Mesendoderm (in vitro differentiated cells): ENCODE measurements around the gene TJP3.
A peak's percentile ranks its signal among the peaks of the same experiment; 100 is the strongest.

Source experiments
- DNase-seq: peaks from one replicate; pipeline ENCODE4 v3.0.0; 2013
- H2AK5ac ChIP-seq: 2 replicates; pipeline ENCODE4 v1.6.1; 2013; ENCODE audit warnings: low read length, inconsistent platforms
- H2BK120ac ChIP-seq: 2 replicates; pipeline ENCODE4 v1.6.1; 2013; ENCODE audit warnings: low read depth, mild to moderate bottlenecking, low read length, moderate library complexity, mixed read lengths
- H2BK15ac ChIP-seq: replicated peaks from 2 replicates; pipeline ENCODE4 v1.6.1; 2013; ENCODE audit warnings: low read depth, mild to moderate bottlenecking, moderate library complexity
- H2BK5ac ChIP-seq: 2 replicates; pipeline ENCODE4 v1.6.1; 2013; ENCODE audit warnings: low read length, inconsistent platforms
- H3K18ac ChIP-seq: 2 replicates; pipeline ENCODE4 v1.6.1; 2013; ENCODE audit warnings: mild to moderate bottlenecking, low read length, mixed read lengths
- H3K23ac ChIP-seq: one replicate; pipeline ENCODE4 v1.6.1; 2013; ENCODE audit warnings: low read length
- H3K27ac ChIP-seq: 2 replicates; pipeline ENCODE4 v1.5.1; 2013; ENCODE audit warnings: low read depth, mild to moderate bottlenecking, inconsistent platforms, low read length, moderate library complexity
- H3K27me3 ChIP-seq: 2 replicates; pipeline ENCODE4 v1.6.1; 2013; ENCODE audit warnings: low read length, control low read depth, mild to moderate bottlenecking, inconsistent platforms; ENCODE audit not compliant: insufficient read depth, poor library complexity
- H3K36me3 ChIP-seq: 2 replicates; pipeline ENCODE4 v1.6.1; 2013; ENCODE audit warnings: low read length, inconsistent platforms; ENCODE audit not compliant: control insufficient read depth, insufficient read depth
- H3K4ac ChIP-seq: one replicate; pipeline ENCODE4 v1.6.1; 2013; ENCODE audit warnings: low read depth, mild to moderate bottlenecking, low read length, moderate library complexity
- H3K4me1 ChIP-seq: 2 replicates; pipeline ENCODE4 v1.6.1; 2013; ENCODE audit warnings: low read depth, low read length, inconsistent platforms; ENCODE audit not compliant: control insufficient read depth
- H3K4me2 ChIP-seq: 2 replicates; pipeline ENCODE4 v1.6.1; 2013; ENCODE audit warnings: low read length
- H3K4me3 ChIP-seq: 2 replicates; pipeline ENCODE4 v1.5.1; 2013; ENCODE audit warnings: mild to moderate bottlenecking, low read length
- H3K56ac ChIP-seq: one replicate; pipeline ENCODE4 v1.6.1; 2013; ENCODE audit warnings: low read length
- H3K79me1 ChIP-seq: 2 replicates; pipeline ENCODE4 v1.6.1; 2013; ENCODE audit warnings: low read length, inconsistent platforms
- H3K79me2 ChIP-seq: 2 replicates; pipeline ENCODE4 v1.6.1; 2013; ENCODE audit warnings: mild to moderate bottlenecking, low read length; ENCODE audit not compliant: control insufficient read depth, insufficient read depth
- H3K9ac ChIP-seq: 2 replicates; pipeline ENCODE4 v1.6.1; 2013; ENCODE audit warnings: low read length, inconsistent platforms
- H4K5ac ChIP-seq: one replicate; pipeline ENCODE4 v1.6.1; 2013; ENCODE audit warnings: low read length
- H4K8ac ChIP-seq: one replicate; pipeline ENCODE4 v1.6.1; 2013; ENCODE audit warnings: low read depth, mild to moderate bottlenecking, control low read depth, low read length, moderate library complexity
- whole genome bisulfite sequencing: extraction: QIAGEN DNeasy Blood & Tissue Kit; methylation state at CpG from one replicate; pipeline ENCODE4 v1.1.7; 2013; ENCODE audit warnings: low lambda C conversion rate, missing lambda C conversion rate; ENCODE audit not compliant: insufficient coverage; ENCODE audit errors: extremely low coverage; 5-methylcytosine and 5-hydroxymethylcytosine counted together

TJP3 gene

DNA sequence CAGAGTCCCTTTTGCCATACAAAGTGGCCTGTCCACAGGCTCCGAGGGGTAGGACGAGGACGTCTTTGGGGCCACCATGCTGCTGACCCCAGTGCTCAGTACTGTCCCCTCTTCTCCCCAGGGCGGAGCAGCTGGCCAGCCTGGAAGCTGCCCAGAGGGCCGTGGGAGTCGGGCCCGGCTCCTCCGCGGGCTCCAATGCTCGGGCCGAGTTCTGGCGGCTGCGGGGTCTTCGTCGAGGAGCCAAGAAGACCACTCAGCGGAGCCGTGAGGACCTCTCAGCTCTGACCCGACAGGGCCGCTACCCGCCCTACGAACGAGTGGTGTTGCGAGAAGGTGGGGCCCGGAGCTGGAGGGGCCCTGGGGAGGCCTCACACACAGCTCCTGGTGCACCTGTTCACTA lies 32.2 kb downstream of the TJP3 start:
- no CpG with 5 or more reads among the region's 24 CpGs for WGBS
- Histone ChIP-seq H3K4ac (no peak overlapping the region), H2BK5ac (no peak overlapping the region)

DNA sequence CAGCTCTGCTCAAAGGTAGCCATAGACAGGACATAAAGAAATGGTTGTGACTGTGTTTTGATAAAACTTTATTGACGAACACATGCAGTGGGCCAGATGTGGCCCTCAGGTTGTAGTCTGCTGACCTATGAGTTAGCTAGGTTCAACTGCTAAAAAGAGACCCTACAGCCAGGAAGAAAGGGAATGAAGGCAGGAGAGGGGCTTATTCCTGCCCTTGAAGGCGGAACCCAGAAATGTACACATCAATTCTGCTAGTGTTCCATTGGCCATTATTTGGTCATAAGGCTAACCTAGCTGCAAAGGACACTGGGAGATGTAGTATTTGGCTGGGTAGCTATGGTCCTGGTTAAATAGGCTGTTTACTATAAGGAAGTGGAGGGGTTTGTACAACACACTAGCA lies 35.3 kb downstream of the TJP3 start:
- no peaks in the 10 kb centered on the region for H3K4me1 ChIP-seq
- H2BK5ac ChIP-seq, result no peak overlapping the region
- H3K23ac ChIP-seq, result no peak overlapping the region
- peak; percentile 25 for DNase-seq
- H3K18ac ChIP-seq, result no peak overlapping the region
- no CpG with 5 or more reads among the region's 2 CpGs for WGBS
- no peak overlapping the region for H3K4ac ChIP-seq
- H3K56ac ChIP-seq, result no peak overlapping the region
- no peak overlapping the region for H3K4me2 ChIP-seq
- H3K79me1 ChIP-seq, result no peaks in the 10 kb centered on the region
- no peak overlapping the region for H3K27ac ChIP-seq
- H3K4me3 ChIP-seq, result no peak overlapping the region
- H4K8ac ChIP-seq, result no peak overlapping the region
- no peaks in the 10 kb centered on the region for H3K79me2 ChIP-seq
- H3K27me3 ChIP-seq, result no peaks in the 10 kb centered on the region
- H2AK5ac ChIP-seq, result no peak overlapping the region
- no peak overlapping the region for H2BK120ac ChIP-seq
- H3K9ac ChIP-seq, result no peak overlapping the region
- H4K5ac ChIP-seq, result no peak overlapping the region
- H2BK15ac ChIP-seq, result no peak overlapping the region
- H3K36me3 ChIP-seq, result no peaks in the 10 kb centered on the region

More for the DNA sequence above, 32.2 kb downstream of the TJP3 start:
- Histone ChIP-seq H3K4me1 (no peaks in the 10 kb centered on the region), H3K4me3 (no peak overlapping the region), H3K9ac (no peak overlapping the region), H3K27ac (no peak overlapping the region), H3K79me1 (no peaks in the 10 kb centered on the region), H3K56ac (no peak overlapping the region), H3K79me2 (no peaks in the 10 kb centered on the region), H2BK15ac (no peak overlapping the region), H3K4me2 (no peak overlapping the region), H3K18ac (no peak overlapping the region), H3K23ac (no peak overlapping the region), H4K8ac (no peak overlapping the region), H2AK5ac (no peak overlapping the region), H4K5ac (no peak overlapping the region), H3K36me3 (no peaks in the 10 kb centered on the region), H3K27me3 (no peaks in the 10 kb centered on the region), H2BK120ac (no peak overlapping the region)
- no peak for DNase-seq

DNA sequence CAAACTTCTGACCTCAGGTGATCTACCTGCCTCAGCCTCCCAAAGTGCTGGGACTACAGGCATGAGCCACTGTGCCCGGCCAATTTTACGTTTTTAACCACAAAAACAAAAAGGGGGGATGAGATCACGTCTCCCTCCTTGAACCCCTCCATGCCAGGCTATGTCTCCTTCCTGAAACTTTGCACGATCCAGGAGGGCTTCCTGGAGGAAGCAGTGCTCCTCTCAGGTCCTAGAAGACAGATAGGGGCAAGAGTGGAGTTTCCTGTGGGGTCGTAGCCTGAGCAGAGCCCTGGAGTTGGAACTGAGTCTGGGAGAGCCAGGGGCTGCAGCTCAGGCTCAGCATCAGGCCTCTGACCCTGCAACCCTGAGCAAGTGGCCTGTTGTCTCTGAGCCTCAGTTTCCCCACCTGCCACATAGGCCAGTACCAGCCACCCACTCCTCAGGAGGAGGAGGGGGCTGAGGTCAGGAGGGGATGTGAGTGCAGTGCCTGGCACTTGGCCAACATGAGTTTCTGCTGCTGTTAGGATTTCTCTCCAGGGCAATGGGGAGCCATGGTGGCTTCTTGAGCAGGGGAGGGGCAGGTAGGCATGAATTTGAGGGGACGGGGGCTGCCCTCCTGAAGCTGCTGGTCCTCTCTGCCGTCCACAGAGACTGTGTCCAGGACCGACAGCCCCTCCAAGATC lies 37.3 kb downstream of the TJP3 start:
- Histone ChIP-seq H2BK120ac (no peak overlapping the region), H3K79me1 (no peaks in the 10 kb centered on the region), H4K8ac (no peak overlapping the region), H3K27ac (no peak overlapping the region), H4K5ac (no peak overlapping the region), H3K18ac (no peak overlapping the region), H3K4ac (no peak overlapping the region), H3K56ac (no peak overlapping the region), H3K4me2 (no peak overlapping the region), H2AK5ac (no peak overlapping the region), H2BK15ac (no peak overlapping the region), H2BK5ac (no peak overlapping the region), H3K4me1 (no peaks in the 10 kb centered on the region), H3K23ac (no peak overlapping the region), H3K79me2 (no peaks in the 10 kb centered on the region), H3K9ac (no peak overlapping the region), H3K27me3 (no peaks in the 10 kb centered on the region), H3K36me3 (no peaks in the 10 kb centered on the region), H3K4me3 (no peak overlapping the region)
- no CpG with 5 or more reads among the region's 8 CpGs for WGBS
- no peak for DNase-seq

DNA sequence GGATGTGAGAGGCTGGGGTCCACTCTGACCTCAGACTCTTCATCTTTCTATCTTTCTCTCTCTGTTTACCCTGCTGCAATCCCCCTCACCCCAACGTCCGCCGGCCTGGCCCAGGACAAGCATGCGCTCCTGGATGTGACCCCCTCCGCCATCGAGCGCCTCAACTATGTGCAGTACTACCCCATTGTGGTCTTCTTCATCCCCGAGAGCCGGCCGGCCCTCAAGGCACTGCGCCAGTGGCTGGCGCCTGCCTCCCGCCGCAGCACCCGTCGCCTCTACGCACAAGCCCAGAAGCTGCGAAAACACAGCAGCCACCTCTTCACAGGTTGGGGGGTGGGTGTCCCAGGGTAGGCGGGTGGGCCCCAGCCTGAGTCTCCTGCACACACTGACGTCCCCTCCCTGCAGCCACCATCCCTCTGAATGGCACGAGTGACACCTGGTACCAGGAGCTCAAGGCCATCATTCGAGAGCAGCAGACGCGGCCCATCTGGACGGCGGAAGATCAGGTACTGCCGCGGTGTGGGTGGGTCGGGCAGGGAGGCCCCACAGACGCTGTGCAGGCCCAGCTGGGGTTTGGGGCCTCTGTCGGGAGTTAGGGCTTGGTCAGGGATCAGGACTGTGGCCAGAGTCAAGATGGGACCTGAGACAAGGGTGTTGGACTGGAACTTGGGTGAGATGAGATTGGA lies 38.3 kb downstream of the TJP3 start:
- no peak overlapping the region for H2AK5ac ChIP-seq
- no peak overlapping the region for H3K4me3 ChIP-seq
- H4K8ac ChIP-seq, result no peak overlapping the region
- no peaks in the 10 kb centered on the region for H3K36me3 ChIP-seq
- no peak overlapping the region for H2BK15ac ChIP-seq
- H3K79me1 ChIP-seq, result no peaks in the 10 kb centered on the region
- H3K23ac ChIP-seq, result no peak overlapping the region
- no peaks in the 10 kb centered on the region for H3K4me1 ChIP-seq
- H3K27me3 ChIP-seq, result no peaks in the 10 kb centered on the region
- H2BK5ac ChIP-seq, result no peak overlapping the region
- no peak overlapping the region for H3K4ac ChIP-seq
- H3K56ac ChIP-seq, result no peak overlapping the region
- H4K5ac ChIP-seq, result no peak overlapping the region
- no peak overlapping the region for H3K27ac ChIP-seq
- no CpG with 5 or more reads among the region's 31 CpGs for WGBS
- no peak for DNase-seq
- no peak overlapping the region for H3K4me2 ChIP-seq
- H3K79me2 ChIP-seq, result no peaks in the 10 kb centered on the region
- no peak overlapping the region for H3K9ac ChIP-seq
- no peak overlapping the region for H3K18ac ChIP-seq
- no peak overlapping the region for H2BK120ac ChIP-seq

DNA sequence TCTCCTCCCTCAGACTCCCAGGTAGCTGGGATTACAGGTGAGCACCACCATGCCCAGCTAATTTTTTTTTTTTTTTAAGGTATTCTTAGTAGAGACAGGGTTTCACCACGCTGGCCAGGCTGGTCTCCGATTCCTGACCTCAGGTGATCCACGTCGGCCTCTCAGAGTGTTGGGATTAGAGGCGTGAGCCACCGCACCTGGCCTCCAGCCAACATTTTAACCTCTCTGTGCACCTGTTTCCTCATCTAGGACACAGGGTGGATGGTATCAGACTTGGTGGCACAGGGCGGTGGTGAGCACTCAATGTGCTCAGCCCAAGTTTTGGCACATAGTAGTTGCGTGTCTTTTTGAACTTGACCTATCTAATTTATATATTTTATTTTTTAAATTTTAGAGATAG lies 40.8 kb downstream of the TJP3 start:
- no peak overlapping the region for H3K27ac ChIP-seq
- H3K23ac ChIP-seq, result no peak overlapping the region
- no peak overlapping the region for H2BK15ac ChIP-seq
- no peaks in the 10 kb centered on the region for H3K4me1 ChIP-seq
- H4K8ac ChIP-seq, result no peak overlapping the region
- H3K27me3 ChIP-seq, result no peaks in the 10 kb centered on the region
- H2BK120ac ChIP-seq, result no peak overlapping the region
- H4K5ac ChIP-seq, result no peak overlapping the region
- no peaks in the 10 kb centered on the region for H3K79me2 ChIP-seq
- H2BK5ac ChIP-seq, result no peak overlapping the region
- no CpG with 5 or more reads among the region's 8 CpGs for WGBS
- H3K36me3 ChIP-seq, result no peaks in the 10 kb centered on the region
- H3K4me2 ChIP-seq, result no peak overlapping the region
- H3K9ac ChIP-seq, result no peak overlapping the region
- no peak overlapping the region for H2AK5ac ChIP-seq
- H3K18ac ChIP-seq, result no peak overlapping the region
- H3K4ac ChIP-seq, result no peak overlapping the region
- no peak overlapping the region for H3K4me3 ChIP-seq
- H3K56ac ChIP-seq, result no peak overlapping the region
- H3K79me1 ChIP-seq, result no peaks in the 10 kb centered on the region
- DNase-seq, result no peak
